GM12878 (cell line): Measurements from ENCODE around the gene KIF6. TPM values are rescaled to one million over a fixed set of nuclear protein-coding genes. Genes with fewer than 3 reads are reported as not detected.

Experiments used
- BMI1 ChIP-seq: fragments of 450-650 bp; IDR thresholded peaks from 2 replicates; pipeline ENCODE4 v1.6.1; 2016; ENCODE audit warnings: mild to moderate bottlenecking, moderate library complexity, borderline replicate concordance
- EED ChIP-seq: sonication (generic); IDR thresholded peaks from 2 replicates; pipeline ENCODE4 v1.6.1; 2016; ENCODE audit warnings: antibody characterized with exemption, low read depth
- ESRRA ChIP-seq: IDR thresholded peaks from 2 replicates; pipeline ENCODE4 v1.6.1; 2012; ENCODE audit warnings: mild to moderate bottlenecking, low read length, improper control_type of control experiment
- KDM1A ChIP-seq: fragments of 200-600 bp; sonication (generic); IDR thresholded peaks from 2 replicates; pipeline ENCODE4 v1.6.1; 2016; ENCODE audit warnings: borderline replicate concordance
- NFYA ChIP-seq: IDR thresholded peaks from 2 replicates; pipeline ENCODE4 v1.6.1; 2011; ENCODE audit warnings: low read depth, mild to moderate bottlenecking, low read length, improper control_type of control experiment, borderline replicate concordance
- RBBP5 ChIP-seq: fragments of 200-600 bp; sonication (generic); conservative IDR thresholded peaks from 2 replicates; pipeline ENCODE4 v1.6.1; 2016
- SPI1 ChIP-seq: IDR thresholded peaks from 2 replicates; pipeline ENCODE4 v1.6.1; 2011; ENCODE audit warnings: low read depth, mild to moderate bottlenecking, low read length, moderate library complexity, borderline replicate concordance; ENCODE audit not compliant: insufficient read depth
- SREBF1 ChIP-seq: IDR thresholded peaks from 2 replicates; pipeline ENCODE4 v1.6.1; 2012; ENCODE audit warnings: mild to moderate bottlenecking, low read length
- TCF3 ChIP-seq: IDR thresholded peaks from 2 replicates; pipeline ENCODE4 v1.6.1; 2012; ENCODE audit warnings: low read depth, mild to moderate bottlenecking, low read length, borderline replicate concordance; ENCODE audit not compliant: insufficient read depth
- ZBTB40 ChIP-seq: fragments of 450-650 bp; IDR thresholded peaks from 2 replicates; pipeline ENCODE4 v1.6.1; 2016; ENCODE audit warnings: mild to moderate bottlenecking, moderate library complexity, borderline replicate concordance
- ZNF274 ChIP-seq: IDR thresholded peaks from one replicate; pipeline ENCODE4 v1.8.0; 2011; ENCODE audit not compliant: insufficient read length, insufficient read depth
- ZNF384 ChIP-seq: IDR thresholded peaks from 2 replicates; pipeline ENCODE4 v1.6.1; 2012; ENCODE audit warnings: low read depth, mild to moderate bottlenecking, low read length, improper control_type of control experiment, borderline replicate concordance
- polyA plus RNA-seq, 11 experiments: library from polyadenylated mRNA; depleted of rRNA in 4 of 11; unstranded in 6 of 11; stranded (reverse) in 5 of 11; fragments of >200 nt; fragmentation: Nextera tagmentation in 4 of 11; fragmentation: Illumina TruSeq in 1 of 11; extraction: Ambion mirVana in 4 of 11; extraction: Trizol in 1 of 11; gene quantifications; 1 replicate in 1 of 11; 2 replicates in 10 of 11; pipeline versions ENCODE4 v1.2.1 to v1.2.3, GENCODE V29; 2011 to 2016; ENCODE audit warnings: inconsistent platforms in 2 of 11, missing spikeins in 2 of 11, low read depth in 1 of 11
- total RNA-seq, 4 experiments: library from RNA; depleted of rRNA in 3 of 4; stranded (reverse); fragments of >200 nt in 3 of 4; fragmentation: Illumina TruSeq in 1 of 4; extraction: Trizol in 1 of 4; gene quantifications; 2 replicates each; pipeline versions ENCODE4 v1.2.1 to v1.2.3, GENCODE V29; 2013 to 2021
- TF ChIP-seq, protein P1 (sequence below): fragments of 450-650 bp; IDR thresholded peaks from 2 replicates; pipeline ENCODE4 v1.6.1; 2017; ENCODE audit warnings: antibody characterized with exemption, mild to moderate bottlenecking, moderate library complexity
- TF ChIP-seq, protein P2 (sequence below): IDR thresholded peaks from 2 replicates; pipeline ENCODE4 v1.6.1; 2011; ENCODE audit warnings: borderline replicate concordance, low read depth, mild to moderate bottlenecking, moderate library complexity, mixed read lengths, low read length; ENCODE audit not compliant: insufficient read depth; ENCODE audit errors: extremely low read length

KIF6 gene
- total and polyA plus RNA-seq, 10 of the 15 experiments (the other 5 are each of a cell fraction or from before 2014, with no cell fraction given): 0.09 to 1.0 (median 0.28) TPM

- TF ChIP-seq SREBF1: no peak
- TF ChIP-seq SPI1: no peak
- TF ChIP-seq RBBP5: no peak
- TF ChIP-seq ESRRA: no peak
- no peak for TF ChIP-seq ZNF384
- no peak for TF ChIP-seq ZNF274
- TF ChIP-seq, protein P1, sequence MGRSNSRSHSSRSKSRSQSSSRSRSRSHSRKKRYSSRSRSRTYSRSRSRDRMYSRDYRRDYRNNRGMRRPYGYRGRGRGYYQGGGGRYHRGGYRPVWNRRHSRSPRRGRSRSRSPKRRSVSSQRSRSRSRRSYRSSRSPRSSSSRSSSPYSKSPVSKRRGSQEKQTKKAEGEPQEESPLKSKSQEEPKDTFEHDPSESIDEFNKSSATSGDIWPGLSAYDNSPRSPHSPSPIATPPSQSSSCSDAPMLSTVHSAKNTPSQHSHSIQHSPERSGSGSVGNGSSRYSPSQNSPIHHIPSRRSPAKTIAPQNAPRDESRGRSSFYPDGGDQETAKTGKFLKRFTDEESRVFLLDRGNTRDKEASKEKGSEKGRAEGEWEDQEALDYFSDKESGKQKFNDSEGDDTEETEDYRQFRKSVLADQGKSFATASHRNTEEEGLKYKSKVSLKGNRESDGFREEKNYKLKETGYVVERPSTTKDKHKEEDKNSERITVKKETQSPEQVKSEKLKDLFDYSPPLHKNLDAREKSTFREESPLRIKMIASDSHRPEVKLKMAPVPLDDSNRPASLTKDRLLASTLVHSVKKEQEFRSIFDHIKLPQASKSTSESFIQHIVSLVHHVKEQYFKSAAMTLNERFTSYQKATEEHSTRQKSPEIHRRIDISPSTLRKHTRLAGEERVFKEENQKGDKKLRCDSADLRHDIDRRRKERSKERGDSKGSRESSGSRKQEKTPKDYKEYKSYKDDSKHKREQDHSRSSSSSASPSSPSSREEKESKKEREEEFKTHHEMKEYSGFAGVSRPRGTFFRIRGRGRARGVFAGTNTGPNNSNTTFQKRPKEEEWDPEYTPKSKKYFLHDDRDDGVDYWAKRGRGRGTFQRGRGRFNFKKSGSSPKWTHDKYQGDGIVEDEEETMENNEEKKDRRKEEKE: no peak
- no peak for TF ChIP-seq NFYA
- no peak for TF ChIP-seq KDM1A
- TF ChIP-seq, protein P2, sequence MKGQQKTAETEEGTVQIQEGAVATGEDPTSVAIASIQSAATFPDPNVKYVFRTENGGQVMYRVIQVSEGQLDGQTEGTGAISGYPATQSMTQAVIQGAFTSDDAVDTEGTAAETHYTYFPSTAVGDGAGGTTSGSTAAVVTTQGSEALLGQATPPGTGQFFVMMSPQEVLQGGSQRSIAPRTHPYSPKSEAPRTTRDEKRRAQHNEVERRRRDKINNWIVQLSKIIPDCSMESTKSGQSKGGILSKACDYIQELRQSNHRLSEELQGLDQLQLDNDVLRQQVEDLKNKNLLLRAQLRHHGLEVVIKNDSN: no peak
- no peak for TF ChIP-seq ZBTB40
- no peak for TF ChIP-seq BMI1
- TF ChIP-seq TCF3: no peak
- TF ChIP-seq EED: no peak
These were observed 308.5 kb downstream of the KIF6 start (continued) for GRCh38 chr6:39416728-39417127.
